HUDEP-2 (cell line): ENCODE results near the gene MMADHC.
"Not testable (repeated sequence)": the region's sequence is repeated elsewhere in the genome, so short reads cannot be mapped to it uniquely, and the experiment has no call there.

Experiments used
- DNase-seq, 76 experiments: peaks; one replicate each; lab custom pipeline; 2025; ENCODE audit not compliant: unreplicated experiment in 76 of 76; lab: John Stamatoyannopoulos, UW

The MMADHC gene

GRCh38 chr2:149595056-149595963, 7.7 kb upstream of the MMADHC start:
- DNase-seq = no peak

- DNase-seq = no peak
Measured at GRCh38 chr2:149594411-149594810, 6.8 kb upstream of the MMADHC start.

DNA sequence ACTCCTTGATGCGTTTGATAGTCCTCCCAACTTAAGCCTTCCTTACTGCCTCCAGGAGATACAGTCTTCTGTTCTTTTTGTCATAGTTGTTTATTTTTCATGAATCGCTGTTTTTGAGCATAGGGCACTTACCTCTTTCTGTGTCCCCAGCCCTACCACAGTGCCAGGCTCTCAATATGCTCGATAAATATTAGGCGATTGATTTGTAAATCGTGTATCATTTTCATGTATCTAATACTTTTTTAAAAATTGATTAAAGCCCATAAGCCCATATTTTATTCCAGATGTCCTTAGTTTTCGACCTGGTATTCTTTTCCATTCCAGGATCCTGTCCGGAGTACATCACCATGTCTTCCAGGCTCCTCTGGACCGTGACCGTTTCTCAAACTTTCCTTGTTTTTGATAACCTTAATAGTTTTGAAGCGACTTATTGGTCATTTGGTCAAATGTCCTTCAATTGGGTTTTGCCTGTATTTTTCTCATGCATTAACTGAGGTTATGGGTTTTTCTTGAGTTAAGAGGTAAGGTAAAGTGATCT, 444 bp upstream of the MMADHC start:
- DNase-seq = no peak

- DNase-seq = no peak
Measured at GRCh38 chr2:149586898-149587219, 716 bp downstream of the MMADHC start.

GRCh38 chr2:149586063-149586462, 1.5 kb downstream of the MMADHC start:
- DNase-seq = peak in 54 of 76 experiments; percentile 2 to 78 (median 30)

GRCh38 chr2:149585166-149585885, 2.2 kb downstream of the MMADHC start:
- no peak for DNase-seq

GRCh38 chr2:149579972-149580882, 7.3 kb downstream of the MMADHC start:
- DNase-seq = no peak

DNA sequence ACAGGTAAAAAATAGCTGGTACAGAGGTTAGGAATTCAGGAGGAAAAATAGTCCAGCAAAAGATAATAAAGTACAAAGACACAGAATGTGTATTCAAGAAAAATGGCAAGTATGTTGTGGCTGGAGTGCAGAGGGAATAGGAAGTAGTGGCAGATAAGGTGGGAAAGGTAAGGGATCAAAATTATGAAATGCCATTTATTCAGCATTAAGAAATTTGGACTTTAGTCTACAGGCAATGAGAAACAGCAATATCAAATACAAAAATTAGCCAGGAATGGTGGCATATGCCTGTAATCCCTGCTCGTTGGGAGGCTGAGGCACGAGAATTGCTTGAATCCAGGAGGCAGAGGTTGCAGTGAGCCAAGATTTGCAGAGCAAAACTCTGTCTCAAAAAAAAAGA, 10.3 kb downstream of the MMADHC start:
- no peak for DNase-seq

- no peak for DNase-seq
Measured at GRCh38 chr2:149575752-149576151, 11.8 kb downstream of the MMADHC start.

DNA sequence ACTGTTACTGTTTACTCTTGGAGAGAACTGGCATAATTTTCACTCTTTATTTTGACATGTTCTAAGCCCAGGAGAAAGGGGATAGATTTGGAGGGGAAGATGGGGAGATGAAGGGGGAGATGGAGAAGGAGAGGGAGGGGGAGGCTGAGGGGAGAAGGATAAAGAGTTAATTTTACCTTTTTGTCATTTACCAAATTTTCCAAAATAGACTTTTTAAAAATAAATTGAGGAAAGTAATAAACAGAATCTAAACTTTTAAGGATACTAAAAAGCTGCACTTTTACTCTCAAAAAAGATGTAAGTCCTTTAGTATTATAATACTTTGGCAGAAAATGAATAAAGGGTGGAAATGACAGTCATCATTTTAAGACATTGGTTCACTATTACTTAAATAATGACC, 12.3 kb downstream of the MMADHC start:
- no peak for DNase-seq

GRCh38 chr2:149573760-149574159, 13.8 kb downstream of the MMADHC start:
- DNase-seq = no peak

GRCh38 chr2:149572102-149572953, 15.2 kb downstream of the MMADHC start:
- DNase-seq = no peak

DNA sequence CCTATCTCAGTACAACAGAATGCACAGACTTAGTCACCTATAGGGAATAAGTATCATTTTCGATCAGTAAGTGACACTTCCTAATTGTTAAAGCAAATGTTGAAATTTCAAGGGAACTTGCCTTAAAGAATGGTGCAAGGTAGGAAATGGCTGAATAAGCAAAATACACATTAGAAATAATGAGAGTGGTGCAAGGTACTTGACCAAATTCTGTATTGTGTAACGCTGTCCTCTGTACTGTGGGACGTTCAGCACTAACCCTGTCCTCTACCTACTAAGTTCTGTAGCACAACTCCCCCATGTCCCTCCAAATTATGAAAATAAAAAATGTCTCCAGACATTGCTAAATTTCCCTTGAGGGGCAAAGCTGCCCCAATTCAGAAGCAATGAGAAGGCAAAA, 19.4 kb downstream of the MMADHC start:
- no peak for DNase-seq

GRCh38 chr2:149566652-149567051, 20.9 kb downstream of the MMADHC start:
- no peak for DNase-seq

GRCh38 chr2:149565625-149566024, 21.9 kb downstream of the MMADHC start:
- DNase-seq = not testable (repeated sequence)

DNA sequence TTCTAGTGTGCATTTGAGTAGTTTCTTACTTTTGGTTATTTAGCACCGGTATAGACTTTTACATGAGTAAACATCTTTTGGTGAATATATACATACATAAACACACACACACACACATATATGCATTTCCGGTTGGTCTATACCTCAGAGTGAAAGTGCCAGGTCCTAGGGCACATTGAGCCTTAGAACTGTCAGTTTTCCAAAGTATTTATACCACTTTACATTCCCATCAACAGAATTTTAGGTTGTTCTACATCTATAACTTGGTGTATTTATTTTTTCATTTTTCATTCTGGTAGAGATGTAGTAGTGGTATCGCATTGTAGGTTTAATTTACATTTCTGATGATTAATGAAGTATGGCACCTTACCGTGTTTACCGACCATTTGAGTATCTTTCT, 22.6 kb downstream of the MMADHC start:
- DNase-seq = no peak

DNA sequence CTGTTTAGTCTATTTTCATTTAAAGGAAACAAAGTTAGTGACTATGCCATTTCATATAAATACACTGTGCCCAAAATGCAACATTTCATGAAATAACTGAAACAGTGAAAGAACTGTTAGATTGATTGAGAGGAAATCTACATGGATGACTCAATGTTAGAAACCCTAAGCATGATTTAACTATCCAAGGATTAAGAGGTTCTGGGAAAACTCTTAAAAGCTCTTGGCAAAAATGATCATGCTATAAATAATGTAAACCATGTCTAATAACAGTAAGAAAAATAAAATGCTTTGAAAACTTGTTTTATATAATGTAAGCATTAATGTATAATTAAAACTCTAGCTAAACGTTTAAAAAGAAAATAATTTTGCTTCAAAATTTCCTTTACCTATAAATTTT, 23.5 kb downstream of the MMADHC start:
- DNase-seq = no peak

DNA sequence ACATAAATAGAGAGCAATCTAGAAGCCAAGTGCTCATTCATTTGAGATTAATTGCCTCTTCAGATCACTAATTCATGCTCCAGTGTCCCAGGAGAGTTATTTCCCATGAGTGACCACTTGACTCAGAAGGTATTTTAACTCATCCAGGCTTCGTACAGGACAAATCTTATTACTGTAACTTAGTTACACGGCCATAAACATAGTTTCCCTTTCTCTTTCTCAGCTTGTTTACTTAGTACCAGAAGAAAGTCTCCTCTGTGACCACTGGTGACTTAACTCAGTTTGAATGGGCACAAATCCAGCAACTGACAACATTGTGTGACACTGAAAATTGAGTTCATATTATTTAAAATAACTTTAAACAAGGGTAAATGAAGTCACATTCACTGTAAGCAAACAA, 25.3 kb downstream of the MMADHC start:
- no peak for DNase-seq

- DNase-seq = peak in 15 of 76 experiments; percentile 0 to 35 (median 11)
Measured at GRCh38 chr2:149561309-149561926, 26.2 kb downstream of the MMADHC start.
